Esophagus squamous epithelium (tissue), 5 donors: ENCODE measurements around the gene CD55. TPM values are rescaled to one million over a fixed set of nuclear protein-coding genes. Genes with fewer than 3 reads are reported as not detected.

ENCODE experiments used
- DNase-seq: peaks from one replicate; lab custom pipeline; 2025; lab: John Stamatoyannopoulos, UW
- H3K27ac ChIP-seq, 4 donors: fragments of 200-600 bp; sonication (generic); one replicate each; pipeline ENCODE4 v1.5.1; 2016 to 2019; ENCODE audit warnings: mild to moderate bottlenecking in 1 of 4
- H3K27me3 ChIP-seq, 4 donors: fragments of 200-600 bp; sonication (generic); 1 replicate in 3 of 4; 2 replicates in 1 of 4; pipeline versions ENCODE4 v1.5.1 to v1.6.0; 2017 to 2021; ENCODE audit warnings: antibody characterized with exemption in 1 of 4
- H3K36me3 ChIP-seq, 3 donors: fragments of 200-600 bp; sonication (generic); one replicate each; pipeline ENCODE4 v1.5.1; 2016 to 2019
- H3K4me1 ChIP-seq, 3 donors: fragments of 200-600 bp; sonication (generic); one replicate each; pipeline ENCODE4 v1.5.1; 2017 to 2019
- H3K4me3 ChIP-seq, 4 donors: fragments of 200-600 bp; sonication (generic); 1 replicate in 3 of 4; 2 replicates in 1 of 4; pipeline ENCODE4 v1.5.1; 2016 to 2019; ENCODE audit warnings: mild to moderate bottlenecking in 2 of 4, moderate library complexity in 1 of 4
- H3K9me3 ChIP-seq, 3 donors: fragments of 200-600 bp; sonication (generic); one replicate each; pipeline ENCODE4 v1.5.1; 2016 to 2019
- POLR2A ChIP-seq, 4 donors: fragments of 450-650 bp; IDR thresholded peaks; one replicate each; pipeline ENCODE4 v1.6.1; 2017; ENCODE audit warnings: antibody characterized with exemption in 4 of 4, mild to moderate bottlenecking in 4 of 4, moderate library complexity in 3 of 4
- WGBS, 2 donors: methylation state at CpG; one replicate each; pipeline ENCODE4 v1.1.5; 2018; 5-methylcytosine and 5-hydroxymethylcytosine counted together
- intact Hi-C: fragments of 100-400 bp; cut with DNase I; formaldehyde crosslinking; loops from one replicate; pipeline ENCODE4 v1.15.0; 2022
- total RNA-seq, 4 donors: library from RNA; depleted of rRNA; stranded (reverse); fragments of >200 nt; gene quantifications; one replicate each; pipeline ENCODE4 v1.1.0, GENCODE V29; 2016
- TF ChIP-seq, protein P1 (sequence below), 6 experiments: fragments of 450-650 bp in 4 of 6; fragments of 200-600 bp in 2 of 6; sonication (generic) in 2 of 6; IDR thresholded peaks; one replicate each; pipeline ENCODE4 v1.5.1; 2016 to 2019; ENCODE audit warnings: antibody characterized with exemption in 6 of 6, mild to moderate bottlenecking in 4 of 6, moderate library complexity in 4 of 6
- donor health status: DM: yes; HTN: yes; CAD: no.

Gene CD55
- total RNA-seq, 4 donors from 2014 or later, result 36.5 to 100 (median 72.2) TPM

DNA sequence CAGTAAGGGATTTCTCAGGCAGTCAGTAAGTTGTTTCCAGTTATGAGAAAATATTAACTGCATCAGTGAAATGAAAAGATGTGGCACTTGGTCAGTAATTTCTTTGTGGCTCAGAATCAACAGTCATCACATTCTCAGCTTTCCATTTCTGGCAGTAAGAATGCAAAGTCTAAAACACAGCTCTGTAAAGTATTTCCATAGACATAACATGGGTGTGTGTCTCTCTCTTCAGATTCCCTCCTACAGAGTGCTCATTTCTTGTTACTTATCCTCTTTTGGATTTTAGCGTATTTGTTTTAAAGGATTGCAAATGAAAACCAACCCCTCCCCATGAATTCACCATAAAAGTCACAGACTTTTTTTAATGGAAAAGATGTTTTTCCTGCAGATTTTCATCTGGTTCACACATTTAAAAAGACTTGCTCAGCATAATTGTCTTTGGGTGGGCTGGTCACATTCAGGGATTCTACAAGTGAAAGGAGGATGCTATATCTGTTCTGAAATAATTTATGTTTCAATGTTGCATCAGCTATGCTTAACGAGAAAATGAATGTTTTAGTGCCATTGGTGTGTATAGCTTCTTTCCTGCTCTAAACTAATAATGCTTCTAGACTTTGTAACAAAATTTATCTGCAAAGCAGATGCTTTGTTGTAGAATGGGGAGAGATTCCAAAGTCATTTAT, 34.6 kb upstream of the CD55 start:
- Histone ChIP-seq H3K36me3 (no peaks in the 10 kb centered on the region), H3K4me3 (no peak overlapping the region), H3K27ac (no peak overlapping the region), H3K4me1 (peaks cover 0 to 31% (median 12%) of the 10 kb centered on the region in 3 donors), H3K27me3 (no peaks in the 10 kb centered on the region), H3K9me3 (no peaks in the 10 kb centered on the region)
- DNase-seq, result no peak
- 55 to 74% methylated on average over 2 of the region's 2 CpGs for WGBS, 2 donors
- intact Hi-C loops, result no loop called here
- TF ChIP-seq, protein P1, sequence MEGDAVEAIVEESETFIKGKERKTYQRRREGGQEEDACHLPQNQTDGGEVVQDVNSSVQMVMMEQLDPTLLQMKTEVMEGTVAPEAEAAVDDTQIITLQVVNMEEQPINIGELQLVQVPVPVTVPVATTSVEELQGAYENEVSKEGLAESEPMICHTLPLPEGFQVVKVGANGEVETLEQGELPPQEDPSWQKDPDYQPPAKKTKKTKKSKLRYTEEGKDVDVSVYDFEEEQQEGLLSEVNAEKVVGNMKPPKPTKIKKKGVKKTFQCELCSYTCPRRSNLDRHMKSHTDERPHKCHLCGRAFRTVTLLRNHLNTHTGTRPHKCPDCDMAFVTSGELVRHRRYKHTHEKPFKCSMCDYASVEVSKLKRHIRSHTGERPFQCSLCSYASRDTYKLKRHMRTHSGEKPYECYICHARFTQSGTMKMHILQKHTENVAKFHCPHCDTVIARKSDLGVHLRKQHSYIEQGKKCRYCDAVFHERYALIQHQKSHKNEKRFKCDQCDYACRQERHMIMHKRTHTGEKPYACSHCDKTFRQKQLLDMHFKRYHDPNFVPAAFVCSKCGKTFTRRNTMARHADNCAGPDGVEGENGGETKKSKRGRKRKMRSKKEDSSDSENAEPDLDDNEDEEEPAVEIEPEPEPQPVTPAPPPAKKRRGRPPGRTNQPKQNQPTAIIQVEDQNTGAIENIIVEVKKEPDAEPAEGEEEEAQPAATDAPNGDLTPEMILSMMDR (IDR thresholded peaks at IDR 0.05), result no peak
- no peak for TF ChIP-seq POLR2A (IDR thresholded peaks at IDR 0.05)

DNA sequence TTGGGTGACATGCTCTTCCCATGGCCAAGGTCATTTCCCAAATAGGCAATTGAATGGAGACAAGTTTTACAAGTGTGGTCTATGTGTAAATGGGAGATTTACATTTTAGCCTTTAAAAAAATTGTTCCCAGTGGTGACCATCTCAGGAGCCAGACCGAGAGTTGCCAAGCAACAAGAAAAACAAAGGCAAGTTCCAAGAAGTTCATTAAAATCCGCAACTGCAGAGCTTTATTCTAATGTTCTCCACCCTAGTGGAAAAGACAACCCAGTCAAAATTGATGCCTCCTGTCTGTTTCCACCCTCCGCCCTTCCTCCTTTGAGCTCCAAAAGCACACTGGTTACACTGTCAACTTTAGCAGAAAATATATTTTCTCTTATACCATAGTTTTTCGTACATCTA, 33.2 kb upstream of the CD55 start:
- Histone ChIP-seq H3K4me1 (peaks cover 0 to 17% (median 4%) of the 10 kb centered on the region in 3 donors), H3K36me3 (no peaks in the 10 kb centered on the region), H3K27me3 (no peaks in the 10 kb centered on the region), H3K4me3 (no peak overlapping the region), H3K9me3 (no peaks in the 10 kb centered on the region), H3K27ac (no peak overlapping the region)
- WGBS, 2 donors, result 45 to 70% methylated on average over 4 of the region's 4 CpGs
- intact Hi-C loops, result no loop called here
- TF ChIP-seq, protein P1 (IDR thresholded peaks at IDR 0.05), result no peak
- TF ChIP-seq POLR2A (IDR thresholded peaks at IDR 0.05), result no peak
- no peak for DNase-seq

DNA sequence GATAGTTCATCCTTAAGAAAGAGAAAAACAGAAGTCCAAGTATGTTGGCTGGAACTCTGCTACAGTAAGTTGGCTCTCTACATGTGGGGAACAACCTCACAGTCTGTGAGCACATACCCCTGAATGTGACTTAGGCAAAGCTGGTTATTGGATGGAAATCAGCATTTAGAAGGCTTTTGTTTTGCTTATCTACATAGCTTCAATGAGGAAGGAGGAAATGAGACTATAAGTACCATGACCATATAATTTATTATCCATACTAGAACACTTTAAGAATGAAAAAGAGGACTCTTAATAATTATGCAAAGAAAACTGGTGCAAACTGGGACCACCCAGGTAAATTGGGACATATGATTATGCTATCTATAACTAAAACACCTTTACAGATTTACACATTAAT, 31.7 kb upstream of the CD55 start:
- H3K4me3 ChIP-seq, result no peak overlapping the region
- no peak for DNase-seq
- intact Hi-C loops, result no loop called here
- no peaks in the 10 kb centered on the region for H3K9me3 ChIP-seq
- H3K36me3 ChIP-seq, result no peaks in the 10 kb centered on the region
- H3K27me3 ChIP-seq, result no peaks in the 10 kb centered on the region
- H3K27ac ChIP-seq, result no peak overlapping the region
- TF ChIP-seq, protein P1 (IDR thresholded peaks at IDR 0.05), result no peak
- TF ChIP-seq POLR2A (IDR thresholded peaks at IDR 0.05), result no peak
- H3K4me1 ChIP-seq, result peaks cover 0 to 4% (median 2%) of the 10 kb centered on the region in 3 donors

DNA sequence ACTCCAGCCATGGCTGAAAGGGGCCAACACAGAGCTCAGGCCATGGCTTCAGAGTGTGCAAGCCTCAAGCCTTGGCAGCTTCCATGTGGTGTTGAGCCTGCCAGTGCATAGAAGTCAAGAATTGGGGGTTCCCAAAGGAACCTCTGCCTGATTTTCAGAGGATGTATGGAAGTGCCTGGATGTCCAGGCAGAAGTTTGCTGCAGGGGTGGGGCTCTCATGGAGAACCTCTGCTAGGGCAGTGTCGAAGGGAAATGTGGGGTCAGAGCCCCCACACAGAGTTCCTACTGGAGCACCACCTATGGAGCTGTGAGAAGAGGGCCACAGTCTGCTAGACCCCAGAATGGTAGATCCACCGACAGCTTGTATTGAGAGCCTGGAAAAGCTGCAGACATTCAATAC, 29.8 kb upstream of the CD55 start:
- Histone ChIP-seq H3K4me1 (peaks cover 0 to 4% (median 0%) of the 10 kb centered on the region in 3 donors), H3K27me3 (no peaks in the 10 kb centered on the region), H3K9me3 (no peaks in the 10 kb centered on the region), H3K4me3 (no peak overlapping the region), H3K36me3 (no peaks in the 10 kb centered on the region), H3K27ac (no peak overlapping the region)
- DNase-seq, result no peak
- intact Hi-C loops, result no loop called here
- 80% methylated on average over 1 of the region's 2 CpGs; no CpG with 5 or more reads in 1 of the 2 donors for WGBS, 2 donors
- TF ChIP-seq POLR2A (IDR thresholded peaks at IDR 0.05), result no peak
- TF ChIP-seq, protein P1 (IDR thresholded peaks at IDR 0.05), result no peak

DNA sequence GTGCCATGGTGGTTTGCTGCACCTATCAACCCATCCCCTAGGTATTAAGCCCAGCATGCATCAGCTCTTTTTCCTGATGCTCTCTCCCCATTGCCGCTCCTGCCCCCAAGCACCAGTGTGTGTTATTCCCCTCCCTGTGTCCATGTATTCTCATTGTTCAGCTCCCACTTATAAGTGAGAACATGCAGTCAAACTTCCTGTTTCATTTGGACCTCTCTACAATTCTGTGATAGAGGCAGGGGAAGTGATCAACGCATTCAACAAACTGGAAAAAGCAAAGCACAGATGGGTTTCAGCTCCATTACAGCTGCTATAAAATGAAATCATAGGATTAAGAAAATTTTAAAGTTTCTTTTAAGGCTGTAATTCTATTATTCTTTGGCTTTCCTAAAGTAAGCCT, 23.3 kb upstream of the CD55 start:
- no peak overlapping the region for H3K4me3 ChIP-seq
- intact Hi-C loops, result no loop called here
- H3K4me1 ChIP-seq, result peaks cover 0 to 15% (median 0%) of the 10 kb centered on the region in 3 donors
- no peaks in the 10 kb centered on the region for H3K27me3 ChIP-seq
- no peaks in the 10 kb centered on the region for H3K36me3 ChIP-seq
- DNase-seq, result no peak
- H3K27ac ChIP-seq, result peak overlapping the region in 3 of 4 donors; percentile 6 to 53 (median 43)
- H3K9me3 ChIP-seq, result no peaks in the 10 kb centered on the region
- no peak for TF ChIP-seq POLR2A (IDR thresholded peaks at IDR 0.05)
- TF ChIP-seq, protein P1 (IDR thresholded peaks at IDR 0.05), result no peak
- 61 to 67% methylated on average over 2 of the region's 2 CpGs for WGBS, 2 donors
